DOHH2 (cell line): ENCODE results near the gene RNF169.

Experiments used
- CTCF ChIP-seq: fragments of 200-600 bp; sonication (generic); IDR thresholded peaks from one replicate; pipeline ENCODE4 v1.5.1; 2014; ENCODE audit warnings: antibody characterized with exemption, mild to moderate bottlenecking, low read depth, low read length; ENCODE audit not compliant: poor library complexity, severe bottlenecking
- EZH2phosphoT487 ChIP-seq: fragments of 200-600 bp; sonication (generic); IDR thresholded peaks from 2 replicates; pipeline ENCODE4 v1.6.1; 2017; ENCODE audit warnings: borderline replicate concordance, mild to moderate bottlenecking, antibody characterized with exemption, low read length, moderate library complexity, mixed read lengths

GRCh38 chr11:74766905-74767304, 18.3 kb downstream of the RNF169 start:
- TF ChIP-seq CTCF (no peak), EZH2phosphoT487 (no peak)
